ENCODE data around the gene NRG2.

NRG2 gene

GRCh38 chr5:139877129-139877597 is 165.9 kb downstream of the NRG2 start:
- H3K27ac Mint-ChIP-seq = peak overlapping the region in 1 of 2 donors; percentile 29
- no peak for DNase-seq
- ATAC-seq (replicated peaks) = no peak
- H3K9me3 Mint-ChIP-seq = no peaks in the 10 kb centered on the region
- peaks cover 3% of the 10 kb centered on the region for H3K36me3 Mint-ChIP-seq (ENCODE audit: insufficient read depth)
- H3K27me3 Mint-ChIP-seq = peaks cover 28 to 36% of the 10 kb centered on the region in 2 donors
- no peak overlapping the region for H3K4me3 Mint-ChIP-seq
- no peaks in the 10 kb centered on the region for H3K4me1 Mint-ChIP-seq (ENCODE audit: low read depth in 2 of 2)

DNA sequence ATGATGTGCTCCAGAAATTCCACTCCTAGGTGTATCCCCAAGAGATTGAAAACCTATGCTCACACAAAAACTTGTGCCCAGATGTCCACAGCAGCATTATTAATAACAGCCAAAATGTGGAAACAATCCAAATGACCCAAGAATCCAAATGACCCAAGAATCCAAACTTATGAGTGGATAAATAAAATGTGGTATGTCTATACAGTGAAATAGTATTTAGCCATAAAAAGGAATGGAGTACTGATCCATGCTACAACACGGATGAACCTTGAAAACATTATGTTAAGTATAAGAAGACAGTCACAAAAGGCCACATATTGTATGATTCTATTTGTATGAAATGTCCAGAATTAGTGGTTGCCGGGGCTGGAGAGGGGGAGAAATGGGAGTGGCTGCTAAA is 167.1 kb downstream of the NRG2 start:
- ATAC-seq (replicated peaks) (no peak), DNase-seq (no peak)
- H3K9me3 Mint-ChIP-seq = no peaks in the 10 kb centered on the region
- no peak overlapping the region for H3K4me3 Mint-ChIP-seq
- H3K36me3 Mint-ChIP-seq (ENCODE audit: insufficient read depth) = peaks cover 3% of the 10 kb centered on the region
- H3K27ac Mint-ChIP-seq = no peak overlapping the region
- peaks cover 28 to 48% of the 10 kb centered on the region in 2 donors for H3K27me3 Mint-ChIP-seq
- no peaks in the 10 kb centered on the region for H3K4me1 Mint-ChIP-seq (ENCODE audit: low read depth in 2 of 2)

- Mint-ChIP-seq H3K36me3 (ENCODE audit: insufficient read depth) (peaks cover 2% of the 10 kb centered on the region), H3K4me3 (no peak overlapping the region), H3K9me3 (no peaks in the 10 kb centered on the region), H3K27me3 (peaks cover 32 to 58% of the 10 kb centered on the region in 2 donors), H3K4me1 (ENCODE audit: low read depth in 2 of 2) (no peaks in the 10 kb centered on the region), H3K27ac (no peak overlapping the region)
- DNase-seq = no peak
- no peak for ATAC-seq (replicated peaks)
These were observed 170.0 kb downstream of the NRG2 start for GRCh38 chr5:139872851-139873794.

DNA sequence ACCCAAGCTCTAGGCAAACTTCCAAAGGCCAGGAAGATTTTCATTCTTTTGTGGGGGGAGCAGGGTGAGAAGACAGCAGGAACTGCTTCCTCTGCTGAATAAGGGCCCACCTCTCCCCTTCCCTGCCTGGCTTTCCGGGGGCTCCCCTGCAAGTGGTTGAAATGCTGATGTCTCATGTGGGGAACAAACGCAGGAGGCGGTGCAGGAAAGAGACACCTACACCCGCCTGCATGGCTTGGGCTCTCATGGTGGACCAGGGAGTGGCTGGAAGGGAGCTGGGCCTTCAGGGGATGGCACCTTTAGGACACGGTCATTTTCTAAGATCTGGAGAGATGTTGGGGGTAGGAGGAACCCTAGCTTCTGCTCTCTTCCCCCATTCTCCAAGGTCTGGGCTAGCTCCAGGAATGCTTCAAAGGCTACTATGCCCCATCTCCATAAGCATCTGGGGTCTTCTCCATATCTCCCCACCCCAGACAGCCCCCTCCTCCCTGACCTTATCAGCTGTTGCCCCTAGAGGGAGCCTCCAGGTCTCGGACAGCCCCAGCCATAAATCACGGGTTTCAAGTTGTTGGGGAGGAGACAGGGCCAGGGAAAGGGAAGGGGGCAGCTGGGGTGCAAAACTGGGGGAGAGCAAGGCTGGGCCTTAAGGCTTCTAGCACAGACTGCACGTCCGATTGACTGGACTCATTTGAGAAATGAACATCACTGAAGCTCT is 170.9 kb downstream of the NRG2 start:
- H3K27me3 Mint-ChIP-seq = peaks cover 33 to 68% of the 10 kb centered on the region in 2 donors
- no peak overlapping the region for H3K27ac Mint-ChIP-seq
- H3K4me3 Mint-ChIP-seq = no peak overlapping the region
- ATAC-seq (replicated peaks) (no peak), DNase-seq (no peak)
- no peaks in the 10 kb centered on the region for H3K36me3 Mint-ChIP-seq (ENCODE audit: insufficient read depth)
- H3K4me1 Mint-ChIP-seq (ENCODE audit: low read depth in 2 of 2) = no peaks in the 10 kb centered on the region
- H3K9me3 Mint-ChIP-seq = no peaks in the 10 kb centered on the region

- Mint-ChIP-seq H3K9me3 (no peaks in the 10 kb centered on the region), H3K27me3 (peaks cover 33 to 74% of the 10 kb centered on the region in 2 donors), H3K4me3 (no peak overlapping the region), H3K27ac (no peak overlapping the region), H3K4me1 (ENCODE audit: low read depth in 2 of 2) (no peaks in the 10 kb centered on the region), H3K36me3 (ENCODE audit: insufficient read depth) (no peaks in the 10 kb centered on the region)
- ATAC-seq (replicated peaks) (no peak), DNase-seq (no peak)
These were observed 171.5 kb downstream of the NRG2 start for GRCh38 chr5:139871614-139872013.

DNA sequence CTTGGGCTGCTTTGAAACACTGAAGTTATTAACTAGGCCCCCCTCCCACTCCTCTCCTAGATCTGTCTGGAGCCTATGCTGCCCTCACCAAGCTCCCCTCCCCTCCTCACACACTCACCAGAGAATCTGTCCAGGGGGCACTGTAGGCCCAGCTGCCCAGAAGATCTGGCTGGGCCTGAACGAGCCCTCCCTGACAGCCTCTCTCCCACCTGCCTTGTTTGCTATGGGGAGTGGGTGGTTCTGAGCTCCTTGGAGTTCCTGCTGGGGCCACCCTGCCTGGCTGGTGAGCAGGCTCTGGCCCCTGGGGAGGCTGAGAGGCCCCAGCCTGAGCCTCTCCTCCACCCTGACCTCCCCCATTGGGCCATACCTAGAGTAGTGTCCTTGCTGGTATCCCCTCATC is 172.4 kb downstream of the NRG2 start:
- Mint-ChIP-seq H3K27me3 (peaks cover 28 to 74% of the 10 kb centered on the region in 2 donors), H3K4me1 (ENCODE audit: low read depth in 2 of 2) (no peaks in the 10 kb centered on the region), H3K27ac (no peak overlapping the region), H3K4me3 (no peak overlapping the region), H3K36me3 (ENCODE audit: insufficient read depth) (no peaks in the 10 kb centered on the region), H3K9me3 (no peaks in the 10 kb centered on the region)
- ATAC-seq (replicated peaks) = no peak
- DNase-seq = no peak

- H3K4me3 Mint-ChIP-seq = no peak overlapping the region
- H3K4me1 Mint-ChIP-seq (ENCODE audit: low read depth in 2 of 2) = no peaks in the 10 kb centered on the region
- peaks cover 18 to 73% of the 10 kb centered on the region in 2 donors for H3K27me3 Mint-ChIP-seq
- no peaks in the 10 kb centered on the region for H3K9me3 Mint-ChIP-seq
- no peaks in the 10 kb centered on the region for H3K36me3 Mint-ChIP-seq (ENCODE audit: insufficient read depth)
- DNase-seq (no peak), ATAC-seq (replicated peaks) (no peak)
- no peak overlapping the region for H3K27ac Mint-ChIP-seq
These were observed 173.9 kb downstream of the NRG2 start for GRCh38 chr5:139869042-139869790.

GRCh38 chr5:139867581-139867980 is 175.5 kb downstream of the NRG2 start:
- H3K27ac Mint-ChIP-seq = no peak overlapping the region
- H3K36me3 Mint-ChIP-seq (ENCODE audit: insufficient read depth) = no peaks in the 10 kb centered on the region
- no peaks in the 10 kb centered on the region for H3K4me1 Mint-ChIP-seq (ENCODE audit: low read depth in 2 of 2)
- H3K4me3 Mint-ChIP-seq = no peak overlapping the region
- H3K9me3 Mint-ChIP-seq = no peaks in the 10 kb centered on the region
- ATAC-seq (replicated peaks) (no peak), DNase-seq (no peak)
- H3K27me3 Mint-ChIP-seq = peaks cover 5 to 57% of the 10 kb centered on the region in 2 donors

- Mint-ChIP-seq H3K27ac (no peak overlapping the region), H3K9me3 (no peaks in the 10 kb centered on the region), H3K27me3 (peaks cover 5 to 52% of the 10 kb centered on the region in 2 donors), H3K4me1 (ENCODE audit: low read depth in 2 of 2) (no peaks in the 10 kb centered on the region), H3K36me3 (ENCODE audit: insufficient read depth) (no peaks in the 10 kb centered on the region), H3K4me3 (no peak overlapping the region)
- DNase-seq = no peak
- ATAC-seq (replicated peaks) = no peak
These were observed 176.0 kb downstream of the NRG2 start for GRCh38 chr5:139867109-139867508.

DNA sequence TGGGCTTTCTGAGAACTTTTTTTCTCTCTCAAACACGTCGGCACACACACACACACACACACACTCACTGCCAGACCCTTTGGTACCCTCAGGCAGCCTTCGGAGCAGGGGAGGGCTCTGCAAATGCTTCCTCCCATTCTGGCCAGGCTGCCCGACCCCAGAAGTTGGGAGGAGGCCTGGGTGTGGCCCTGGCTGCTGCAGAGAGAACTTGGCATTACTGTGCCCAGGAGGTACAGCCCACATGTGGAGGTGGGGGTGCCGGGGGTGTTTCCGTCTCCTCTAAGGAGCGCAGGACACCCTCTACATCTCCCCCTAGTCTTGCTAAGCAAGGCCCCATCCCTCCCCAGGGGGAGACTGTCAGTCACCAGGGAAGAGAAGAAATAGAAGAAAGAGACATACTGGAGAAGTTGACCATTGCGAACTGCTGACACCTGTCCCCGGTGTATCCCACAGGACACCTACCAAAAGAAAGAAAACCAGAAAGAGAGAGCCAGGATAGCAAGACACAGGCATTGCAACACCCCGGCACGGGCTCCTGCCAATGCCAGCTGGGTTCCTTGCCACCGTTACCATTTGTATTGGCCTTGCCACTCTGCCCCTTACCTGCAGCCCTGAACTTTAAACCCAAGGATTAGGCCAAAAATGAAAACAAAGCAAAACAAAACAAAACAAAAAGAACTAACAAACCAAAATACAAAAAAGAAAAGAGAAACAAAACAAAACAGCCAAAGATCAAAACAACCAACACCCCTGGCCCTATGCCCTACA is 178.2 kb downstream of the NRG2 start:
- ATAC-seq (replicated peaks) (no peak), DNase-seq (no peak)
- no peaks in the 10 kb centered on the region for H3K9me3 Mint-ChIP-seq
- H3K27ac Mint-ChIP-seq = no peak overlapping the region
- no peaks in the 10 kb centered on the region for H3K4me1 Mint-ChIP-seq (ENCODE audit: low read depth in 2 of 2)
- no peaks in the 10 kb centered on the region for H3K36me3 Mint-ChIP-seq (ENCODE audit: insufficient read depth)
- peaks cover 5 to 37% of the 10 kb centered on the region in 2 donors for H3K27me3 Mint-ChIP-seq
- H3K4me3 Mint-ChIP-seq = no peak overlapping the region

DNA sequence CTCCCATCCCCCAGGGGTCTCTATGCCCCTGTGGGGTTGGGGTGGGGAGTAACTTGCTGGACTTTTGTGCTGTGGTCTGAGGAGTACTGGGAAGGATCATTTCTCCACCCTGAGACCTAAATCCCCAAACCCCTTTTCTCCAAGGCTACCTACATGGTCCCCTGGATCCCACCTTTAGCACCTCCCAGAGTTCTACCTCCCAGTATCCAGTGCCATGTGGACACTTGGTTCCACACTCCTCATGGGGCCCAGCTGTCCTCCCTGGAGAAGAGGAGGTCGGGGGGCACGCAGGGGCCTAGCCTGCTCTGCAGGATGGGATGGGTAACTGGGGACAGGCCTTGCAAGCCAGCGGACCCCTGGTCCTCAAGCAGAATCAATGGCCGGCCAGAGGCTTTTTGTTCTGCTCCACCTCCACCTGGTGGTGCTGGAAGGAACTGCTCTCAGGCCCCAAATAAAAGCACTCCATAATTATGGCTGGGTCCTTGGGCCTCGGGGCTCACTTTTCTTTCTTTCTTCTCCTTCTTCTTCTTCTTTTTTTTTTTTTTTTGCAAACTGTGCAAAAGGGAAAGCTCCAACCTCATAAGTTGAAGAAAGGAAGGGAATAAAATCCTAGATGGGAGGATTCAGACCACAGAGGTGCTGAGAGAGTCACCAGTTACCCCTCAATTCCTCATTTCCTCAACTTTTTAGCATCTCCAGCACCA is 179.1 kb downstream of the NRG2 start:
- ATAC-seq (replicated peaks) (peak; percentile 75), DNase-seq (peak; percentile 46 to 63 (median 55))
- Mint-ChIP-seq H3K27me3 (peaks cover 5 to 37% of the 10 kb centered on the region in 2 donors), H3K27ac (no peak overlapping the region), H3K9me3 (no peaks in the 10 kb centered on the region), H3K4me3 (no peak overlapping the region), H3K36me3 (ENCODE audit: insufficient read depth) (no peaks in the 10 kb centered on the region), H3K4me1 (ENCODE audit: low read depth in 2 of 2) (no peaks in the 10 kb centered on the region)

- DNase-seq = no peak
- H3K27ac Mint-ChIP-seq = no peak overlapping the region
These were observed 179.7 kb downstream of the NRG2 start for GRCh38 chr5:139863361-139863760.

More at GRCh38 chr5:139863361-139863760, 179.7 kb downstream of the NRG2 start:
- no peaks in the 10 kb centered on the region for H3K9me3 Mint-ChIP-seq
- H3K36me3 Mint-ChIP-seq (ENCODE audit: insufficient read depth) = no peaks in the 10 kb centered on the region
- no peak overlapping the region for H3K4me3 Mint-ChIP-seq
- ATAC-seq (replicated peaks) = no peak
- peaks cover 4 to 32% of the 10 kb centered on the region in 2 donors for H3K27me3 Mint-ChIP-seq
- H3K4me1 Mint-ChIP-seq (ENCODE audit: low read depth in 2 of 2) = no peaks in the 10 kb centered on the region

All from effector memory CD8-positive, alpha-beta T cell (primary cell).